ENCODE results near the gene HRNR.

HRNR gene

GRCh38 chr1:152179566-152179965 lies 44.4 kb downstream of the HRNR start:
- no peak overlapping the region for H3K27ac ChIP-seq (ENCODE audit: insufficient read depth in 1 of 2, low read depth in 1 of 2, low read length in 2 of 2, poor library complexity in 1 of 2, severe bottlenecking in 2 of 2)
- H3K4me3 ChIP-seq (ENCODE audit: control insufficient read depth in 1 of 7, extremely low read depth in 1 of 7, insufficient read depth in 4 of 7, low read depth in 2 of 7, low read length in 6 of 7): no peak overlapping the region
- no peaks in the 10 kb centered on the region for H3K9me3 ChIP-seq (ENCODE audit: control extremely low read depth in 1 of 5, control insufficient read depth in 4 of 5, insufficient read depth in 2 of 5, low read depth in 1 of 5, low read length in 4 of 5)
- CTCF ChIA-PET: interaction anchor here (0.6 to 12.3 kb wide), 9 partner anchors 9 to 279 kb away, joined by 3 to 191 read pairs (median 5); no protein-coding TSS in a partner anchor
- H3K36me3 ChIP-seq (ENCODE audit: control insufficient read depth in 4 of 4, insufficient read depth in 4 of 4, low read length in 3 of 4): no peaks in the 10 kb centered on the region
- DNase-seq: no peak
- no peaks in the 10 kb centered on the region for H3K4me1 ChIP-seq (ENCODE audit: control extremely low read depth in 1 of 4, control insufficient read depth in 4 of 4, insufficient read depth in 4 of 4, low read length in 3 of 4)
- POLR2A ChIA-PET: no interaction called here
- no peaks in the 10 kb centered on the region for H3K27me3 ChIP-seq (replicated peaks in 2 of 5; ENCODE audit: control insufficient read depth in 4 of 5, insufficient read depth in 5 of 5, low read length in 4 of 5)
- 38% methylated on average over 1 of the region's 1 CpG for WGBS (ENCODE audit: insufficient coverage)

GRCh38 chr1:152170287-152170905 lies 53.6 kb downstream of the HRNR start:
- POLR2A ChIA-PET: no interaction called here
- no peaks in the 10 kb centered on the region for H3K27me3 ChIP-seq (replicated peaks in 2 of 5; ENCODE audit: control insufficient read depth in 4 of 5, insufficient read depth in 5 of 5, low read length in 4 of 5)
- no peak overlapping the region for H3K4me3 ChIP-seq (ENCODE audit: control insufficient read depth in 1 of 7, extremely low read depth in 1 of 7, insufficient read depth in 4 of 7, low read depth in 2 of 7, low read length in 6 of 7)
- WGBS (ENCODE audit: insufficient coverage): 76% methylated on average over 4 of the region's 5 CpGs
- CTCF ChIA-PET: interaction anchor here (0.7 to 17.6 kb wide), 5 partner anchors 12 to 292 kb away, joined by 3 to 191 read pairs (median 3); no protein-coding TSS in a partner anchor
- no peaks in the 10 kb centered on the region for H3K9me3 ChIP-seq (ENCODE audit: control extremely low read depth in 1 of 5, control insufficient read depth in 4 of 5, insufficient read depth in 2 of 5, low read depth in 1 of 5, low read length in 4 of 5)
- no peaks in the 10 kb centered on the region for H3K36me3 ChIP-seq (ENCODE audit: control insufficient read depth in 4 of 4, insufficient read depth in 4 of 4, low read length in 3 of 4)
- peaks cover 4 to 23% (median 17%) of the 10 kb centered on the region in 4 experiments for H3K4me1 ChIP-seq (ENCODE audit: control extremely low read depth in 1 of 4, control insufficient read depth in 4 of 4, insufficient read depth in 4 of 4, low read length in 3 of 4)
- H3K27ac ChIP-seq (ENCODE audit: insufficient read depth in 1 of 2, low read depth in 1 of 2, low read length in 2 of 2, poor library complexity in 1 of 2, severe bottlenecking in 2 of 2): no peak overlapping the region
- no peak for DNase-seq

GRCh38 chr1:152169366-152170025 lies 54.5 kb downstream of the HRNR start:
- DNase-seq: no peak
- 97% methylated on average over 3 of the region's 4 CpGs for WGBS (ENCODE audit: insufficient coverage)
- ChIA-PET CTCF (interaction anchor here (1.2 to 17.6 kb wide), 4 partner anchors 11 to 117 kb away, joined by 3 to 191 read pairs (median 6); no protein-coding TSS in a partner anchor), POLR2A (no interaction called here)
- Histone ChIP-seq H3K9me3 (ENCODE audit: control extremely low read depth in 1 of 5, control insufficient read depth in 4 of 5, insufficient read depth in 2 of 5, low read depth in 1 of 5, low read length in 4 of 5) (no peaks in the 10 kb centered on the region), H3K27me3 (replicated peaks in 2 of 5; ENCODE audit: control insufficient read depth in 4 of 5, insufficient read depth in 5 of 5, low read length in 4 of 5) (no peaks in the 10 kb centered on the region), H3K4me3 (ENCODE audit: control insufficient read depth in 1 of 7, extremely low read depth in 1 of 7, insufficient read depth in 4 of 7, low read depth in 2 of 7, low read length in 6 of 7) (no peak overlapping the region), H3K4me1 (ENCODE audit: control extremely low read depth in 1 of 4, control insufficient read depth in 4 of 4, insufficient read depth in 4 of 4, low read length in 3 of 4) (peaks cover 4 to 32% (median 20%) of the 10 kb centered on the region in 4 experiments), H3K36me3 (ENCODE audit: control insufficient read depth in 4 of 4, insufficient read depth in 4 of 4, low read length in 3 of 4) (no peaks in the 10 kb centered on the region), H3K27ac (ENCODE audit: insufficient read depth in 1 of 2, low read depth in 1 of 2, low read length in 2 of 2, poor library complexity in 1 of 2, severe bottlenecking in 2 of 2) (no peak overlapping the region)

- WGBS (ENCODE audit: insufficient coverage): 60% methylated on average over 1 of the region's 1 CpG
- DNase-seq: no peak
These were observed 55.5 kb downstream of the HRNR start for GRCh38 chr1:152168535-152168868.

GRCh38 chr1:152167835-152168534 lies 56.0 kb downstream of the HRNR start:
- H3K36me3 ChIP-seq (ENCODE audit: control insufficient read depth in 4 of 4, insufficient read depth in 4 of 4, low read length in 3 of 4): no peaks in the 10 kb centered on the region
- ChIA-PET CTCF (interaction anchor here (0.8 to 17.6 kb wide), 6 partner anchors 8 to 290 kb away, joined by 4 to 191 read pairs (median 5); partner anchors contain the start of gene RPTN), POLR2A (no interaction called here)
- H3K27me3 ChIP-seq (replicated peaks in 2 of 5; ENCODE audit: control insufficient read depth in 4 of 5, insufficient read depth in 5 of 5, low read length in 4 of 5): no peaks in the 10 kb centered on the region
- H3K4me3 ChIP-seq (ENCODE audit: control insufficient read depth in 1 of 7, extremely low read depth in 1 of 7, insufficient read depth in 4 of 7, low read depth in 2 of 7, low read length in 6 of 7): no peak overlapping the region
- H3K9me3 ChIP-seq (ENCODE audit: control extremely low read depth in 1 of 5, control insufficient read depth in 4 of 5, insufficient read depth in 2 of 5, low read depth in 1 of 5, low read length in 4 of 5): no peaks in the 10 kb centered on the region
- peak; percentile 81 to 94 (median 92) for DNase-seq
- WGBS (ENCODE audit: insufficient coverage): 36% methylated on average over 2 of the region's 3 CpGs
- H3K4me1 ChIP-seq (ENCODE audit: control extremely low read depth in 1 of 4, control insufficient read depth in 4 of 4, insufficient read depth in 4 of 4, low read length in 3 of 4): peaks cover 9 to 44% (median 28%) of the 10 kb centered on the region in 4 experiments
- H3K27ac ChIP-seq (ENCODE audit: insufficient read depth in 1 of 2, low read depth in 1 of 2, low read length in 2 of 2, poor library complexity in 1 of 2, severe bottlenecking in 2 of 2): no peak overlapping the region

More at GRCh38 chr1:152168535-152168868, 55.5 kb downstream of the HRNR start:
- no peak overlapping the region for H3K27ac ChIP-seq (ENCODE audit: insufficient read depth in 1 of 2, low read depth in 1 of 2, low read length in 2 of 2, poor library complexity in 1 of 2, severe bottlenecking in 2 of 2)
- H3K4me3 ChIP-seq (ENCODE audit: control insufficient read depth in 1 of 7, extremely low read depth in 1 of 7, insufficient read depth in 4 of 7, low read depth in 2 of 7, low read length in 6 of 7): no peak overlapping the region
- ChIA-PET POLR2A (no interaction called here), CTCF (interaction anchor here (0.8 to 17.6 kb wide), 6 partner anchors 8 to 289 kb away, joined by 4 to 191 read pairs (median 5); partner anchors contain the start of gene RPTN)
- H3K36me3 ChIP-seq (ENCODE audit: control insufficient read depth in 4 of 4, insufficient read depth in 4 of 4, low read length in 3 of 4): no peaks in the 10 kb centered on the region
- H3K27me3 ChIP-seq (replicated peaks in 2 of 5; ENCODE audit: control insufficient read depth in 4 of 5, insufficient read depth in 5 of 5, low read length in 4 of 5): no peaks in the 10 kb centered on the region
- H3K4me1 ChIP-seq (ENCODE audit: control extremely low read depth in 1 of 4, control insufficient read depth in 4 of 4, insufficient read depth in 4 of 4, low read length in 3 of 4): peaks cover 9 to 40% (median 24%) of the 10 kb centered on the region in 4 experiments
- no peaks in the 10 kb centered on the region for H3K9me3 ChIP-seq (ENCODE audit: control extremely low read depth in 1 of 5, control insufficient read depth in 4 of 5, insufficient read depth in 2 of 5, low read depth in 1 of 5, low read length in 4 of 5)

- Histone ChIP-seq H3K9me3 (ENCODE audit: control extremely low read depth in 1 of 5, control insufficient read depth in 4 of 5, insufficient read depth in 2 of 5, low read depth in 1 of 5, low read length in 4 of 5) (no peaks in the 10 kb centered on the region), H3K4me3 (ENCODE audit: control insufficient read depth in 1 of 7, extremely low read depth in 1 of 7, insufficient read depth in 4 of 7, low read depth in 2 of 7, low read length in 6 of 7) (no peak overlapping the region), H3K27ac (ENCODE audit: insufficient read depth in 1 of 2, low read depth in 1 of 2, low read length in 2 of 2, poor library complexity in 1 of 2, severe bottlenecking in 2 of 2) (no peak overlapping the region), H3K36me3 (ENCODE audit: control insufficient read depth in 4 of 4, insufficient read depth in 4 of 4, low read length in 3 of 4) (no peaks in the 10 kb centered on the region), H3K4me1 (ENCODE audit: control extremely low read depth in 1 of 4, control insufficient read depth in 4 of 4, insufficient read depth in 4 of 4, low read length in 3 of 4) (peaks cover 9 to 52% (median 28%) of the 10 kb centered on the region in 4 experiments), H3K27me3 (replicated peaks in 2 of 5; ENCODE audit: control insufficient read depth in 4 of 5, insufficient read depth in 5 of 5, low read length in 4 of 5) (no peaks in the 10 kb centered on the region)
- ChIA-PET CTCF (interaction anchor here (1.5 to 17.6 kb wide), 3 partner anchors 17 to 291 kb away, joined by 3 to 191 read pairs (median 4); no protein-coding TSS in a partner anchor), POLR2A (no interaction called here)
- WGBS (ENCODE audit: insufficient coverage): 67% methylated on average over 1 of the region's 1 CpG
- no peak for DNase-seq
These were observed 57.0 kb downstream of the HRNR start for GRCh38 chr1:152166966-152167365.
